B cell (primary cell): ENCODE results near the gene ALPL. TPM values are rescaled to one million over a fixed set of nuclear protein-coding genes. Genes with fewer than 3 reads are reported as not detected.
A peak's percentile ranks its signal among the peaks of the same experiment; 100 is the strongest.

Source experiments
- ATAC-seq: fragments of 200-7000 bp; cut with Tn5 transposase; one replicate; pipeline ENCODE4 v1.10.0; 2021; ENCODE audit warnings: low read depth, mild to moderate bottlenecking, moderate number of reproducible peaks, moderate library complexity
- CTCF ChIA-PET: fragments of 350-600 bp; sonication (Branson Sonifier 250); formaldehyde crosslinking; loops from one replicate; lab custom pipeline; 2021; ENCODE audit warnings: antibody characterized with exemption, inconsistent platforms; lab: Charles Lee
- POLR2A ChIA-PET: fragments of 350-600 bp; sonication (Branson Sonifier 250); formaldehyde crosslinking; loops from one replicate; lab custom pipeline; 2021; ENCODE audit warnings: antibody characterized with exemption; lab: Charles Lee
- DNase-seq: peaks from one replicate; pipeline ENCODE4 v3.0.0; 2013
- H2AFZ ChIP-seq: 2 replicates; pipeline ENCODE4 v1.6.1; 2012; ENCODE audit warnings: mild to moderate bottlenecking, low read depth, low read length; ENCODE audit not compliant: insufficient read depth, poor library complexity, severe bottlenecking
- H3K27ac ChIP-seq, 2 donors: 1 replicate in 1 of 2; 2 replicates in 1 of 2; pipeline ENCODE4 v1.5.1; 2012 to 2013; ENCODE audit warnings: low read length in 2 of 2, mild to moderate bottlenecking in 2 of 2, moderate library complexity in 1 of 2
- H3K27me3 ChIP-seq, 4 experiments: fragments of 200-600 bp in 1 of 4; sonication (generic) in 1 of 4; replicated peaks in 1 of 4; 1 replicate in 2 of 4; 2 replicates in 2 of 4; pipeline versions ENCODE4 v1.6.1 to v1.7.0; 2013 to 2016; ENCODE audit warnings: low read length in 3 of 4, mild to moderate bottlenecking in 2 of 4, mixed read lengths in 1 of 4, moderate library complexity in 1 of 4; ENCODE audit not compliant: insufficient read depth in 4 of 4, control insufficient read depth in 3 of 4; ENCODE audit errors: control extremely low read depth in 1 of 4
- H3K36me3 ChIP-seq, 2 experiments: replicated peaks in 1 of 2; 1 replicate in 1 of 2; 2 replicates in 1 of 2; pipeline versions ENCODE4 v1.6.1 to v1.7.1; 2013; ENCODE audit warnings: low read length in 1 of 2; ENCODE audit not compliant: insufficient read depth in 2 of 2, control insufficient read depth in 1 of 2; ENCODE audit errors: control extremely low read depth in 1 of 2, extremely low read depth in 1 of 2
- H3K4me1 ChIP-seq, 2 donors: fragments of 200-600 bp in 1 of 2; sonication (generic) in 1 of 2; 1 replicate in 1 of 2; 2 replicates in 1 of 2; pipeline versions ENCODE4 v1.5.1 to v1.6.1; 2013 to 2017; ENCODE audit warnings: low read length in 2 of 2; ENCODE audit not compliant: control insufficient read depth in 2 of 2, insufficient read depth in 2 of 2
- H3K4me2 ChIP-seq: replicated peaks from 2 replicates; pipeline ENCODE3; 2012; ENCODE audit warnings: mild to moderate bottlenecking, low read depth, low read length; ENCODE audit not compliant: poor library complexity, severe bottlenecking
- H3K4me3 ChIP-seq, 5 experiments: fragments of 200-600 bp in 1 of 5; sonication (generic) in 1 of 5; 1 replicate in 3 of 5; 2 replicates in 2 of 5; pipeline versions ENCODE4 v1.5.1 to v1.7.0; 2011 to 2016; ENCODE audit warnings: low read length in 4 of 5, mild to moderate bottlenecking in 4 of 5, low read depth in 2 of 5, control low read depth in 1 of 5, moderate library complexity in 1 of 5; ENCODE audit not compliant: insufficient read depth in 1 of 5; ENCODE audit errors: control extremely low read depth in 1 of 5, extremely low read depth in 1 of 5
- H3K79me2 ChIP-seq: fragments of 200-600 bp; sonication (generic); one replicate; pipeline ENCODE4 v1.6.0; 2016; ENCODE audit warnings: low read length; ENCODE audit not compliant: control insufficient read depth, insufficient read depth
- H3K9ac ChIP-seq: fragments of 200-600 bp; sonication (generic); 2 replicates; pipeline ENCODE4 v1.6.1; 2017; ENCODE audit warnings: mild to moderate bottlenecking, low read length, moderate library complexity
- H3K9me3 ChIP-seq, 3 donors: one replicate each; pipeline versions ENCODE4 v1.6.1 to v1.7.1; 2013; ENCODE audit warnings: low read length in 2 of 3; ENCODE audit not compliant: control insufficient read depth in 2 of 3, insufficient read depth in 1 of 3; ENCODE audit errors: control extremely low read depth in 1 of 3
- H4K20me1 ChIP-seq: 2 replicates; pipeline ENCODE4 v1.6.0; 2012; ENCODE audit warnings: mild to moderate bottlenecking, low read length; ENCODE audit not compliant: insufficient read depth, control insufficient read depth, poor library complexity, severe bottlenecking
- H3K27ac Mint-ChIP-seq: one replicate; pipeline ENCODE4 v1.8.0; 2021; ENCODE audit warnings: mixed read lengths
- H3K27me3 Mint-ChIP-seq: one replicate; pipeline ENCODE4 v1.8.0; 2021; ENCODE audit warnings: mixed read lengths
- H3K4me1 Mint-ChIP-seq: one replicate; pipeline ENCODE4 v1.8.0; 2021; ENCODE audit warnings: mixed read lengths
- H3K4me3 Mint-ChIP-seq: one replicate; pipeline ENCODE4 v1.8.0; 2021; ENCODE audit warnings: mixed read lengths
- H3K9me3 Mint-ChIP-seq: one replicate; pipeline ENCODE4 v1.8.0; 2022; ENCODE audit warnings: mixed read lengths; ENCODE audit not compliant: insufficient read depth
- CTCF ChIP-seq: fragments of 200-600 bp; IDR thresholded peaks from one replicate; pipeline ENCODE4 v1.8.0; 2022; ENCODE audit warnings: antibody characterized with exemption, mild to moderate bottlenecking
- EZH2 ChIP-seq: IDR thresholded peaks from 2 replicates; pipeline ENCODE4 v1.6.1; 2012; ENCODE audit warnings: borderline replicate concordance, low read depth, mild to moderate bottlenecking, moderate library complexity, low read length; ENCODE audit not compliant: insufficient read depth, poor library complexity, severe bottlenecking
- WGBS: methylation state at CpG from one replicate; pipeline ENCODE4 v1.1.5; 2013; ENCODE audit warnings: missing lambda C conversion rate; ENCODE audit not compliant: insufficient coverage; 5-methylcytosine and 5-hydroxymethylcytosine counted together
- intact Hi-C: fragments of 100-400 bp; cut with micrococcal nuclease; formaldehyde crosslinking; loops from one replicate; pipeline ENCODE4 v1.10.0; 2022
- polyA plus RNA-seq: library from polyadenylated mRNA; depleted of rRNA; stranded (reverse); fragments of >200 nt; gene quantifications from 2 replicates; pipeline ENCODE4 v1.2.3, GENCODE V29; 2012
- total RNA-seq, 2 donors: library from RNA; stranded (reverse); fragments of 120-200 nt in 1 of 2; gene quantifications; 1 replicate in 1 of 2; 2 replicates in 1 of 2; pipeline versions ENCODE4 v1.2.3 to v1.2.4, GENCODE V29; 2013 to 2022

Gene ALPL
- total and polyA plus RNA-seq, 2 donors (not counting 1 experiment from before 2014, with no cell fraction given) = 1.6 to 12.2 TPM

- Mint-ChIP-seq H3K27me3 (peaks cover 18% of the 10 kb centered on the region), H3K4me1 (peaks cover 19% of the 10 kb centered on the region), H3K9me3 (no peaks in the 10 kb centered on the region), H3K27ac (no peak overlapping the region), H3K4me3 (peak overlapping the region; percentile 46)
- H3K36me3 ChIP-seq = no peaks in the 10 kb centered on the region
- H4K20me1 ChIP-seq = no peaks in the 10 kb centered on the region
- intact Hi-C loops = no loop called here
- peaks cover 5 to 8% of the 10 kb centered on the region in 2 donors for H3K4me1 ChIP-seq
- H2AFZ ChIP-seq = peak overlapping the region; percentile 51
- H3K9ac ChIP-seq = no peak overlapping the region
- ChIA-PET POLR2A (no interaction called here), CTCF (no interaction called here)
- peak overlapping the region in 1 of 5 experiments; percentile 19 for H3K4me3 ChIP-seq
- DNase-seq (peak; percentile 53), ATAC-seq (peak; percentile 77)
- WGBS = 22% methylated on average over 29 of the region's 37 CpGs
- H3K4me2 ChIP-seq = peak overlapping the region; percentile 60
- no peaks in the 10 kb centered on the region for H3K9me3 ChIP-seq
- H3K27ac ChIP-seq = no peak overlapping the region
- peaks cover 0 to 3% (median 0%) of the 10 kb centered on the region in 4 experiments for H3K27me3 ChIP-seq
- no peaks in the 10 kb centered on the region for H3K79me2 ChIP-seq
- TF ChIP-seq EZH2 = no peak
- no peak for TF ChIP-seq CTCF
Observed at GRCh38 chr1:21607549-21608529, 98.6 kb downstream of the ALPL start.

- H3K27ac ChIP-seq = no peak overlapping the region
- CTCF ChIA-PET = no interaction called here
- POLR2A ChIA-PET = no interaction called here
Observed at GRCh38 chr1:21608798-21609197, 99.6 kb downstream of the ALPL start.

More at GRCh38 chr1:21608798-21609197, 99.6 kb downstream of the ALPL start:
- H3K4me3 ChIP-seq = no peak overlapping the region
- Mint-ChIP-seq H3K4me3 (no peak overlapping the region), H3K9me3 (no peaks in the 10 kb centered on the region), H3K27me3 (peaks cover 17% of the 10 kb centered on the region), H3K4me1 (peaks cover 19% of the 10 kb centered on the region), H3K27ac (no peak overlapping the region)
- peaks cover 5 to 8% of the 10 kb centered on the region in 2 donors for H3K4me1 ChIP-seq
- H4K20me1 ChIP-seq = no peaks in the 10 kb centered on the region
- TF ChIP-seq EZH2 = no peak
- DNase-seq = no peak
- ATAC-seq = no peak
- intact Hi-C loops = no loop called here
- no peaks in the 10 kb centered on the region for H3K79me2 ChIP-seq
- H2AFZ ChIP-seq = no peak overlapping the region
- WGBS = 67% methylated on average over 2 of the region's 4 CpGs
- no peak overlapping the region for H3K4me2 ChIP-seq
- peaks cover 0 to 3% (median 0%) of the 10 kb centered on the region in 4 experiments for H3K27me3 ChIP-seq
- no peaks in the 10 kb centered on the region for H3K9me3 ChIP-seq
- H3K9ac ChIP-seq = no peak overlapping the region
- H3K36me3 ChIP-seq = no peaks in the 10 kb centered on the region
